ENCODE measurements around the gene FNDC5. TPM values are rescaled to one million over a fixed set of nuclear protein-coding genes. Genes with fewer than 3 reads are reported as not detected.

Gene FNDC5
- total and polyA plus RNA-seq, 2 experiments from 2014 or later, result 9.0 to 11.2 TPM

DNA sequence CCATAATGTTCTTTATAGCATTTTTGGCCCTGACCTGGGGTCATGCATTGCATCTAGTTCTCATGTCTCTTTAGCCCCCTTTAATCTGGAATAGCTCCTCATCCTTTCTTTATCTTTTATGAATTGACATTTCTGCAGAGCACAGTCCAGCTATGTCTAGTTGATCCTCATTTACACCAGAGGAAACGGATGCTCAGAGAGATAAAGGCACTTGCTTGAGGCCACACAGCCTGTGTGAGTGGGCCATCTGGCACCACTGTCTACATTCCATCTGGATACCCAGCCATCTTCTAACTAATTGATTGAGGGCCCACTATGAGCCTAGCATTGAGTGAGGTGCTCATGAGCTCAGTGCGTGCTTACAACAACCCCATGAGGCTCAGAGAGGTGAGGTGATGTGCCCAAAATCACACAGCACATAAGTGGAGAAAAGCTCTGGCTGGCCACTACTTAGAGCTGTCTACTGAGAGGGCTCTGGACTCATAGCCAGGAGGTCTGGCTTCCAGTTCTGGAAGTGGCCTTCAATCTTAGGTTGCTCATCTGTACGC lies 19.1 kb upstream of the FNDC5 start:
- Histone ChIP-seq H3K9me2 (replicated peaks; ENCODE audit: insufficient read depth) (no peaks in the 10 kb centered on the region), H3K4me2 (no peak overlapping the region), H3K79me2 (no peaks in the 10 kb centered on the region), H3K4me3 (no peak overlapping the region), H3K27me3 (peaks cover 50% of the 10 kb centered on the region), H3K36me3 (replicated peaks; ENCODE audit: insufficient read depth, low read depth) (no peaks in the 10 kb centered on the region), H3K4me1 (ENCODE audit: insufficient read depth) (peaks cover 8% of the 10 kb centered on the region), H2AFZ (no peak overlapping the region), H4K20me1 (ENCODE audit: insufficient read depth, poor library complexity, severe bottlenecking) (no peaks in the 10 kb centered on the region), H3K9me3 (ENCODE audit: low read depth) (no peaks in the 10 kb centered on the region), H3K27ac (no peak overlapping the region)
- WGBS (ENCODE audit: low lambda C conversion rate, missing lambda C conversion rate), result 80% methylated on average over 3 of the region's 3 CpGs
- TF ChIP-seq EZH2phosphoT487 (IDR thresholded peaks at IDR 0.05; ENCODE audit: low read depth, severe bottlenecking, unreplicated experiment), result no peak
- DNase-seq (ENCODE audit: low spot score), result no peak

DNA sequence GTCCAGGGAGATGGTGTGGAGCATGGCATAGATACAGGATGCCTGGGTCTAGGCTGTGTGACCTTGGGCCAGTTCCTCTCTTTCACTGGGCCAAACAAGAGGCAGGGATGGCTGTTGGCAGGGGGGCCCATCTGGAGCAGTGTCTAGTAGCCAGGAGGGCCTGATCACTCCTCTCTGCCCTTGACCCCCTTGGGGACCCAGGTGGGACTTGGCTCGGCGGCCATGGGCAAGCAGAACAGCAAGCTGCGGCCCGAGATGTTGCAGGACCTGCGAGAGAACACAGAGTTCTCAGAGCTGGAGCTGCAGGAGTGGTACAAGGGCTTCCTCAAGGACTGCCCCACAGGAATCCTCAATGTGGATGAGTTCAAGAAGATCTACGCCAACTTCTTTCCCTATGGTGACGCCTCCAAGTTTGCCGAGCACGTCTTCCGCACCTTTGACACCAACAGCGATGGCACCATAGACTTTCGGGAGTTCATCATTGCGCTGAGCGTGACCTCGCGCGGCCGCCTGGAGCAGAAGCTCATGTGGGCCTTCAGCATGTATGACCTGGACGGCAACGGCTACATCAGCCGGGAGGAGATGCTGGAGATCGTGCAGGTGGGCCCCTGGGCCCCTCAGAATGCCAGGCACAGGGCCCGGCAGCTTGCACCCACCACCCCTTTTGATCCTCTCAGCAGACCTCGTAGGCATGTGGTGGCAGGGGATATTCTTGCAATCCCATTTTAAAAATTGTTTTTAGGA lies 18.1 kb upstream of the FNDC5 start:
- Histone ChIP-seq H3K9me3 (ENCODE audit: low read depth) (no peaks in the 10 kb centered on the region), H4K20me1 (ENCODE audit: insufficient read depth, poor library complexity, severe bottlenecking) (no peaks in the 10 kb centered on the region), H3K27ac (no peak overlapping the region), H3K36me3 (replicated peaks; ENCODE audit: insufficient read depth, low read depth) (no peaks in the 10 kb centered on the region), H2AFZ (no peak overlapping the region), H3K9me2 (replicated peaks; ENCODE audit: insufficient read depth) (no peaks in the 10 kb centered on the region), H3K4me2 (no peak overlapping the region), H3K79me2 (no peaks in the 10 kb centered on the region), H3K4me3 (no peak overlapping the region), H3K4me1 (ENCODE audit: insufficient read depth) (peaks cover 3% of the 10 kb centered on the region), H3K27me3 (peaks cover 51% of the 10 kb centered on the region)
- TF ChIP-seq CTCF (IDR thresholded peaks at IDR 0.05; ENCODE audit: poor library complexity) (no peak), EZH2 (IDR thresholded peaks at IDR 0.05; ENCODE audit: borderline replicate concordance) (no peak), EZH2phosphoT487 (IDR thresholded peaks at IDR 0.05; ENCODE audit: low read depth, severe bottlenecking, unreplicated experiment) (no peak)
- 94% methylated on average over 24 of the region's 24 CpGs for WGBS (ENCODE audit: low lambda C conversion rate, missing lambda C conversion rate)
- no peak for DNase-seq (ENCODE audit: low spot score)

DNA sequence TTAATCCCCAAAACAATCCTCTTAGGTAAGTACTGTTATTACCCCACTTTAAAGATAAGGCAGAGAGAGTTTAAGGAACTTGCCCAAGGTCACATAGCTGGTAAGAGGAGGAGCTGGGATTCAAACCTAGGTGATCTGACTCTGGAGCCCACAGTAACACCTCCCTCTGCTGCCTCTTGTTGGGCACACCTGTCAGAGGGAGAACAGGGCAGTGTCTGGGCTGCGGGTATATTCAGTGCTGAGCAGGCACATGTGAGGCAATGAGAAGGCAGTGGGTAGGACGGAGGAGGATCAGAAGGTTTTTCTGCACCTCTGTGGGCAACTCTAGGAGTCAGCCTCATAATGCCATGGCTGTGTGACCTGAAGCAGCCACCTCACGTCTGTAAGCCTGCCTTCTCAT lies 17.4 kb upstream of the FNDC5 start:
- H3K9me3 ChIP-seq (ENCODE audit: low read depth), result no peaks in the 10 kb centered on the region
- no peak overlapping the region for H2AFZ ChIP-seq
- no peak overlapping the region for H3K27ac ChIP-seq
- TF ChIP-seq EZH2 (IDR thresholded peaks at IDR 0.05; ENCODE audit: borderline replicate concordance) (no peak), CTCF (IDR thresholded peaks at IDR 0.05; ENCODE audit: poor library complexity) (no peak), EZH2phosphoT487 (IDR thresholded peaks at IDR 0.05; ENCODE audit: low read depth, severe bottlenecking, unreplicated experiment) (no peak)
- H3K4me3 ChIP-seq, result no peak overlapping the region
- H3K4me1 ChIP-seq (ENCODE audit: insufficient read depth), result no peaks in the 10 kb centered on the region
- WGBS (ENCODE audit: low lambda C conversion rate, missing lambda C conversion rate), result 78% methylated on average over 3 of the region's 3 CpGs
- no peaks in the 10 kb centered on the region for H3K79me2 ChIP-seq
- no peak for DNase-seq (ENCODE audit: low spot score)
- no peak overlapping the region for H3K4me2 ChIP-seq
- H4K20me1 ChIP-seq (ENCODE audit: insufficient read depth, poor library complexity, severe bottlenecking), result no peaks in the 10 kb centered on the region
- no peaks in the 10 kb centered on the region for H3K36me3 ChIP-seq (replicated peaks; ENCODE audit: insufficient read depth, low read depth)
- H3K9me2 ChIP-seq (replicated peaks; ENCODE audit: insufficient read depth), result no peaks in the 10 kb centered on the region
- peaks cover 51% of the 10 kb centered on the region for H3K27me3 ChIP-seq

DNA sequence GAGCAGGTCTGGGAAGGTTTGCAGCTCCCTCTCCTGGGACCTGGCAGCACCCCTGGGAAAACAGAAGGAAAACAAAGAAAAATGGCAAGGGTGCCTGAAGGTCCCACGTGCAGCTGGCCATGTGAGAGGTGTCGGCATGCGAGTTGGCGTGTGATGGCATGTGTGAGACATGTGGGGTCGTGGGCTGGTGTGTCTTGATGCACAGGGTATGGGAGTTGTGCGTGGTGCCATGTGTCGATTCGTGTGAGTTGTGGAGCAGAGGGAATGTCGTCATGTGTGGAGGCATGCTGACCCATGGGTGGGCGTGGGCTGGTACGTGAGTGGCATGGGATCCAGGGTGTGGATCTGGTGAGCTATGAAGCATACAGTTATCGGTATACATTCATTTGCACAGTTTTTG lies 16.9 kb upstream of the FNDC5 start:
- Histone ChIP-seq H3K36me3 (replicated peaks; ENCODE audit: insufficient read depth, low read depth) (no peaks in the 10 kb centered on the region), H2AFZ (no peak overlapping the region), H3K9me3 (ENCODE audit: low read depth) (no peaks in the 10 kb centered on the region), H3K4me2 (no peak overlapping the region), H3K27ac (no peak overlapping the region), H3K4me1 (ENCODE audit: insufficient read depth) (no peaks in the 10 kb centered on the region), H3K27me3 (peaks cover 51% of the 10 kb centered on the region), H3K4me3 (no peak overlapping the region), H4K20me1 (ENCODE audit: insufficient read depth, poor library complexity, severe bottlenecking) (no peaks in the 10 kb centered on the region), H3K9me2 (replicated peaks; ENCODE audit: insufficient read depth) (no peaks in the 10 kb centered on the region), H3K79me2 (no peaks in the 10 kb centered on the region)
- WGBS (ENCODE audit: low lambda C conversion rate, missing lambda C conversion rate), result 75% methylated on average over 12 of the region's 12 CpGs
- DNase-seq (ENCODE audit: low spot score), result no peak
- TF ChIP-seq CTCF (IDR thresholded peaks at IDR 0.05; ENCODE audit: poor library complexity) (no peak), EZH2 (IDR thresholded peaks at IDR 0.05; ENCODE audit: borderline replicate concordance) (no peak), EZH2phosphoT487 (IDR thresholded peaks at IDR 0.05; ENCODE audit: low read depth, severe bottlenecking, unreplicated experiment) (no peak)
